Adrenal gland (tissue), 12 donors: Measurements from ENCODE around the gene ARHGAP27. TPM values are rescaled to one million over a fixed set of nuclear protein-coding genes. Genes with fewer than 3 reads are reported as not detected.
A peak's percentile ranks its signal among the peaks of the same experiment; 100 is the strongest.

ENCODE experiments used
- DNase-seq, 7 donors: peaks; one replicate each; pipeline ENCODE4 v3.0.0-alpha.2; 2019 to 2020
- H3K27ac ChIP-seq, 5 donors: fragments of 200-600 bp; sonication (generic) in 4 of 5; 1 replicate in 3 of 5; 2 replicates in 2 of 5; pipeline versions ENCODE4 v1.5.1 to v1.8.0; 2016 to 2020; ENCODE audit warnings: mild to moderate bottlenecking in 1 of 5
- H3K27me3 ChIP-seq: fragments of 200-600 bp; 2 replicates; pipeline ENCODE4 v1.8.0; 2021
- H3K36me3 ChIP-seq, 2 donors: fragments of 200-600 bp; replicated peaks in 1 of 2; 1 replicate in 1 of 2; 2 replicates in 1 of 2; pipeline versions ENCODE4 v1.5.1 to v1.8.0; 2018 to 2022
- H3K4me1 ChIP-seq, 2 donors: fragments of 200-600 bp; replicated peaks in 1 of 2; 1 replicate in 1 of 2; 2 replicates in 1 of 2; pipeline versions ENCODE4 v1.5.1 to v1.8.0; 2018 to 2021
- H3K4me3 ChIP-seq, 4 donors: fragments of 200-600 bp; sonication (generic) in 3 of 4; one replicate each; pipeline ENCODE4 v1.5.1; 2016 to 2018
- H3K9me3 ChIP-seq, 3 donors: fragments of 200-600 bp; sonication (generic) in 1 of 3; replicated peaks in 1 of 3; 1 replicate in 2 of 3; 2 replicates in 1 of 3; pipeline versions ENCODE4 v1.5.1 to v1.8.0; 2016 to 2021
- CTCF ChIP-seq, 6 experiments: fragments of 450-650 bp in 4 of 6; fragments of 200-600 bp in 2 of 6; sonication (generic) in 1 of 6; IDR thresholded peaks; 1 replicate in 5 of 6; 2 replicates in 1 of 6; pipeline versions ENCODE4 v1.5.1 to v1.8.0; 2016 to 2021; ENCODE audit warnings: antibody characterized with exemption in 6 of 6, mild to moderate bottlenecking in 2 of 6, moderate library complexity in 1 of 6
- POLR2A ChIP-seq, 2 donors: fragments of 450-650 bp; IDR thresholded peaks; one replicate each; pipeline ENCODE4 v1.6.1; 2017; ENCODE audit warnings: antibody characterized with exemption in 2 of 2, mild to moderate bottlenecking in 2 of 2, moderate library complexity in 1 of 2
- WGBS, 4 donors: extraction: QIAGEN DNeasy Blood & Tissue Kit in 2 of 4; methylation state at CpG; one replicate each; pipeline versions ENCODE4 v1.1.5 to v1.1.7; 2013 to 2017; 5-methylcytosine and 5-hydroxymethylcytosine counted together
- intact Hi-C, 2 donors: fragments of 100-400 bp; cut with DNase I; formaldehyde crosslinking; loops; one replicate each; pipeline versions ENCODE4 v1.14.1 to v1.15.0; 2022 to 2023
- polyA plus RNA-seq, 3 donors: library from polyadenylated mRNA; stranded (reverse); fragments of 200-250 nt in 2 of 3; fragments of 350-450 nt in 1 of 3; fragmentation: Illumina TruSeq in 1 of 3; extraction: RNeasy Lipid Tissue Mini Kit (QIAGEN cat#74804) in 1 of 3; gene quantifications; one replicate each; pipeline ENCODE4 v1.2.3, GENCODE V29; 2013 to 2014
- total RNA-seq, 9 donors: library from RNA; depleted of rRNA in 4 of 9; stranded (reverse); fragments of >200 nt in 4 of 9; fragments of 120-200 nt in 1 of 9; fragmentation: NEBNext Ultra II Directional in 1 of 9; extraction: Animal tissue kit (Norgen Biotek cat#: 25700) in 1 of 9; gene quantifications; one replicate each; pipeline versions ENCODE4 v1.1.0 to v1.2.4, GENCODE V29; 2013 to 2023
- donor health status: healthy with polysubstance abuse.
- donor health status: Bipolar disorder and iron deficiency.
- donor health status: DM: yes; HTN: yes; CAD: no.
- donor health status: DM: no; HTN: no; CAD: no.
- donor health status: DM: no; HTN: no; CAD: no.
- donor health status: DM: yes; HTN: yes; CAD: no.

The ARHGAP27 gene
- total and polyA plus RNA-seq, 12 donors, result 2.8 to 40.2 (median 17.7) TPM

GRCh38 chr17:45408611-45409421 is 23.9 kb downstream of the ARHGAP27 start:
- peaks cover 0 to 7% of the 10 kb centered on the region in 2 donors for H3K4me1 ChIP-seq
- WGBS, 4 donors, result 67 to 77% (median 71%) methylated on average over 11 of the region's 11 CpGs

GRCh38 chr17:45406107-45406506 is 26.6 kb downstream of the ARHGAP27 start:
- H3K27ac ChIP-seq, result no peak overlapping the region

More at GRCh38 chr17:45408611-45409421, 23.9 kb downstream of the ARHGAP27 start:
- H3K27ac ChIP-seq, result no peak overlapping the region
- H3K9me3 ChIP-seq, result no peaks in the 10 kb centered on the region
- TF ChIP-seq POLR2A (IDR thresholded peaks at IDR 0.05) (no peak), CTCF (IDR thresholded peaks at IDR 0.05) (no peak)
- intact Hi-C loops, result no loop called here
- no peaks in the 10 kb centered on the region for H3K27me3 ChIP-seq
- no peak overlapping the region for H3K4me3 ChIP-seq
- DNase-seq, result no peak
- no peaks in the 10 kb centered on the region for H3K36me3 ChIP-seq

GRCh38 chr17:45405250-45406086 is 27.2 kb downstream of the ARHGAP27 start:
- H3K4me3 ChIP-seq, result no peak overlapping the region
- WGBS, 4 donors, result 35 to 41% (median 39%) methylated on average over 19 to 48 of the region's 48 CpGs
- no peaks in the 10 kb centered on the region for H3K9me3 ChIP-seq
- DNase-seq, result peak in 1 of 7 donors; percentile 31
- H3K4me1 ChIP-seq, result peaks cover 0 to 7% of the 10 kb centered on the region in 2 donors
- no peak overlapping the region for H3K27ac ChIP-seq
- intact Hi-C loops, result no loop called here
- no peak for TF ChIP-seq CTCF (IDR thresholded peaks at IDR 0.05)
- TF ChIP-seq POLR2A (IDR thresholded peaks at IDR 0.05), result no peak
- peaks cover 0 to 8% of the 10 kb centered on the region in 2 donors for H3K36me3 ChIP-seq
- no peaks in the 10 kb centered on the region for H3K27me3 ChIP-seq

More at GRCh38 chr17:45406107-45406506, 26.6 kb downstream of the ARHGAP27 start:
- Histone ChIP-seq H3K27me3 (no peaks in the 10 kb centered on the region), H3K4me3 (no peak overlapping the region), H3K9me3 (no peaks in the 10 kb centered on the region), H3K4me1 (peaks cover 0 to 7% of the 10 kb centered on the region in 2 donors), H3K36me3 (peaks cover 0 to 8% of the 10 kb centered on the region in 2 donors)
- no peak for TF ChIP-seq POLR2A (IDR thresholded peaks at IDR 0.05)
- TF ChIP-seq CTCF (IDR thresholded peaks at IDR 0.05), result no peak
- WGBS, 4 donors, result 69 to 84% (median 72%) methylated on average over 7 of the region's 7 CpGs
- intact Hi-C loops, result no loop called here
- no peak for DNase-seq

DNA sequence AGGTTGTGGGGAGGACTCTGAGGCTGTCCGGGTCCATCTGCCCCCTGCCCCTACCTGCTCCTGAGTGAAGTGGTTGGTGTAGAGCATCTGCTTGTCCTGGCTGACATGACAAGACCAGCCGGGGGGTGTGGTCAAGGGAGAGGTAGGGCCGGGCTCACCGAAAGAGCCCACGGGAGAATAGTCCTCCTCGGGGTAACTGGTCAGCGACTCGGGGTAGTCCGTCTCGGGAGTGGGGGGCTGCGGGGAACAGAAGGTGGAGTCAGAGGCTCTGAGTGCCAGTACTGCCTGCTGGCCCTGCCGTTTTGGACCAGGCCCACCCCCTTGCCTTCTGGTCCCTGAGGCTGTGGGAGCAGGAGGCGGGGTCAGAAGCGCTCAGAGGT is 27.8 kb downstream of the ARHGAP27 start:
- TF ChIP-seq POLR2A (IDR thresholded peaks at IDR 0.05) (no peak), CTCF (IDR thresholded peaks at IDR 0.05) (no peak)
- intact Hi-C loops, result no loop called here
- WGBS, 4 donors, result 68 to 79% (median 71%) methylated on average over 8 to 14 of the region's 14 CpGs

More for the DNA sequence above, 27.8 kb downstream of the ARHGAP27 start:
- Histone ChIP-seq H3K27ac (no peak overlapping the region), H3K36me3 (peaks cover 0 to 8% of the 10 kb centered on the region in 2 donors), H3K27me3 (no peaks in the 10 kb centered on the region), H3K9me3 (no peaks in the 10 kb centered on the region), H3K4me3 (no peak overlapping the region), H3K4me1 (peaks cover 0 to 7% of the 10 kb centered on the region in 2 donors)
- no peak for DNase-seq
